ENCODE data around the gene CAMTA1.
"Not testable (repeated sequence)": the region's sequence is repeated elsewhere in the genome, so short reads cannot be mapped to it uniquely, and the experiment has no call there.

Gene CAMTA1

DNA sequence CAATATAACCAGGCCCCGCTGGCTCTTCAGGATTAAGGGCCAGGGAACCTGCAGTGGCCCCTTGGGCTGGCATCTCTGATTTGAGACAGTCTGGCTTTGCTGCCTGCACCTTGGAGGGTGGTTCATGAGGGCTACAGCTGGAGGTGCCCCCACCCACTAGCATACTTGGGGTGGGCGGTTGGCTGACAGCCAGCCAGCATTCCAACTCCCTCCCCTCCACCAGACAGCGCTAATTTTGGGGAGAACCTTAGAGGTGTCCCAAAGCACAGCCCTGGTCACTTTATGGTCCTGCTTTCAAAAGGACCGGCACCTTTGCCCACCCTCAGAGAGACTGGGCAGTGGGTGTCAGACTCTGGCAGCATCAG, 805.2 kb downstream of the CAMTA1 start:
- no peak for DNase-seq (ENCODE audit: low read depth)

DNA sequence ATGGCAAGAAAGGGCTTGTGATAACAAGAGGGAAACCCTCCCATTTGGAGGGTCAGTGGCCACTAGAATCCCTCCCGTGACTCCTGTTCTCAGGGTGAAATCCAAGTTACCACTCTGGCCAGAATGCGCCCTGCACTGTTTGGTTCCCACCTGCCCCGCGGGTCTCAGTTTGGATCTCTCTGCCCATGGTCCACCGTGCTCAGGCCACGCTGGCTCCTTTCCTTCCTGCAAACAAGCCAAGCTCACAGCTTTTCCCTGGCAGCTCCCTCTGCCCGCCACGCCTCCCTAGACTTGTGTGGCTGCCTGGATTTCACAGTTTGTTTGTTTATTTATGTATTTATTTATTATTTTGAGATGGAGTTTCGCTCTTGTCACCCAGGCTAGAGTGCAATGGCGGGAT, 806.3 kb downstream of the CAMTA1 start:
- no peak for DNase-seq (ENCODE audit: low read depth)

DNA sequence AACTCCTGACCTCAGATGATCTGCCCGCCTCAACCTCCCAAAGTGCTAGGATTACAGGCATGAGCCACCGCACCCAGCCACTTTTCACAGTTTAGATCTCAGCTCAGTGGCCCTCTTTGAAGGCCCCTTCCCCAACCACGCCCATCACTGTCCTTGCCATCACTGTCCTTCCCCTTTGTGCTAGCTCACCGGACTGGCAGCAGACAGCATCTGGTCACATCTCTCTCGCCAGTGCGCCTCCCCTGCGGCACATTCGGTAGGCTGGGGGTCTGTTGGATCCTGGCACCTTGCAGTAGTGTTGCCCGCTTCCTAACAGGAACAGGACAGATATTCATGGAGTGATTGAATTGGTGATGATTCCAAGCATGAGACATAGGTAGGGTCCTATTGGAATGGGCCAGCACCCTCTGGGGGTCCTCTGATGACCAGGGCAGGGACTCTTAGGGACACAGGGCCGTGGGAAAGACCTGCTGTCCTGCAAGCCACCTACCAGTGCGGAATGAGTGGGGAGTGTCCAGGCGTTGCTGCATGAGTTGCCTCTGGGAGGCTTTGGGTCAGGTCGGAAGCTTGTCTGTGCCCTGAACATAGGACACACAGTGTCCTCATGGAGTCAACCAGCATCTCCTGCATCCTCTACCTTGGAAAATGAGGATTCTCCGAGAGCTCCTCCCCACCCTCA, 807.0 kb downstream of the CAMTA1 start:
- no peak for DNase-seq (ENCODE audit: low read depth)

DNA sequence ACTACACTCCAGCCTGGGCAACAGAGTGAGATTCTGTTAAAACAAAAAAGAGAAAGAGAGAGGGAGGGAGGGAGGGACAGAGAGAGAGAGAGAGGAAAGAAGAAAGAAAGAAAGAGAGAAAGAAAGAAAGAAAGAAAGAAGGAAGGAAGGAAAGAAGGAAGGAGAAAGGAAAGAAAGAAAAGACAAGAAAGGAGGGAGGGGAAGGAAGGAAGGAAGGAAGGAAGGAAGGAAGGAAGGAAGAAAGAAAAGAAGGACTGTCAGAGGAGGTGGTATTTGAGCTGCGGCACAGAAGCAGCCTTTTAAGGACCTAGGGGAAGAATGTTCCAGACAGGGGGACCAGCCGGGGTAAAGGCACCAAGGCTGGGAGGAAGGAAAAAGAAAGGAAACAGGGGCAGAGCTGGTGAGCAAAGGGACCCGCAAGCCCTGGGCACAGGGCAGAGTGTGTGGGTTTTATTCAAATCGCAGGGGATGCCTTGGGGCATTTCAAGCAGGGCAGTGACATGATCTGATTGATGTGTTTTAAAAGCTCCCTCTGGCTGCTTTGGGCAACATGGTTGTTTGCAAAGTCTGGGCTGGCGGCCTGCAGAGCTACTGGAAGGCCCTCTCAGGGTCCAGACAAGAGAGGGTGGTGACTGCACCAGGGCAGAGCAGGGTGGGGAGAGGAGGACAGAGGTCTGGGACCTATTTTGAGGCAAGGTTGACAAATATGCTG, 808.9 kb downstream of the CAMTA1 start:
- DNase-seq (ENCODE audit: low read depth): no peak

DNA sequence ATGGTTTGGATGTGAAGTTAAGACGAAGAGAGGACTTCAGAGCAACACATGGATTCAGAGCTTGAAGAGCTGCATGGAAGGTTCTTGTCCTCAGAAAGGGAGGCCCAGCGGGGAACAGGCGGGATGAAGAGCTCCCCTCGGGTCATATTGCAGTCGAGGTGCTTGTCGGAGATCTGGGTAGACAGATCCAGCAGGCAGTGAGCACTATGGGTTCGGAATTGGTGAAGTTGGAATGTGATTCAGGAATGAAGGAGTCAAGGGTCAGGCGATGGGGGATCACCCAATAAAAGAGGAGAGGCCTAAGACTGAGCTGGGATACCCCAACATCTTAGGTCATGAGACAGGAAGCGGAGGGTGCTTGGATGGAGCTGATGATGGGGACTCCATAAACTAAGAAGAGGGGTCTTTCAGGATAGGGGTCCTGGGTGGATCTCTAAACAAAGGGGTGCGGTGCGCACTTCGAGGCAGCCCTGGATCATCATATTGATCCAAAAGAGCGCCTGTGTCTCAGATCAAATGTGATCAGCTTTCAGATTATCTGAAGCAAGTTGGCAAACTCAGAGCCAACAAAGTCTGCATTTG, 809.6 kb downstream of the CAMTA1 start:
- no peak for DNase-seq (ENCODE audit: low read depth)

DNA sequence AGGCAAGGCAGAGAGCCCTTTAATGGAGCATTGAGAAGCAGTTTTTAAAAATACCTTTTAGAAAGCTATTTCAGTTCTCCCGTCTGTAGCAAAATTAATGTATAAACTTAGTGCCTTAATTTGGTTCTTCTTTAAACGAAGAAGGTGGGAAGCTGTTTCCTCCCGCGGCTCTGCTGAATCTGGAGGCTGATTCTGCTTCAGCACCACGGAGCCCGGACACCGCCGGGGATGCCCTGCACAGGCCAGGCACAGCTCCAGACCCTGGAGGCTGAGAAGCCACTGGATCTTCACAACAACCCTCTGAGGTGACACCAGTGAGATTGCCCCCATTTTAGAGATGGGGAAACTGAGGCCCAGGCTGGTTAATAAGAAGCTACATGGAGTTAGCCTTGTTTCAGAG, 810.1 kb downstream of the CAMTA1 start:
- no peak for DNase-seq (ENCODE audit: low read depth)

DNA sequence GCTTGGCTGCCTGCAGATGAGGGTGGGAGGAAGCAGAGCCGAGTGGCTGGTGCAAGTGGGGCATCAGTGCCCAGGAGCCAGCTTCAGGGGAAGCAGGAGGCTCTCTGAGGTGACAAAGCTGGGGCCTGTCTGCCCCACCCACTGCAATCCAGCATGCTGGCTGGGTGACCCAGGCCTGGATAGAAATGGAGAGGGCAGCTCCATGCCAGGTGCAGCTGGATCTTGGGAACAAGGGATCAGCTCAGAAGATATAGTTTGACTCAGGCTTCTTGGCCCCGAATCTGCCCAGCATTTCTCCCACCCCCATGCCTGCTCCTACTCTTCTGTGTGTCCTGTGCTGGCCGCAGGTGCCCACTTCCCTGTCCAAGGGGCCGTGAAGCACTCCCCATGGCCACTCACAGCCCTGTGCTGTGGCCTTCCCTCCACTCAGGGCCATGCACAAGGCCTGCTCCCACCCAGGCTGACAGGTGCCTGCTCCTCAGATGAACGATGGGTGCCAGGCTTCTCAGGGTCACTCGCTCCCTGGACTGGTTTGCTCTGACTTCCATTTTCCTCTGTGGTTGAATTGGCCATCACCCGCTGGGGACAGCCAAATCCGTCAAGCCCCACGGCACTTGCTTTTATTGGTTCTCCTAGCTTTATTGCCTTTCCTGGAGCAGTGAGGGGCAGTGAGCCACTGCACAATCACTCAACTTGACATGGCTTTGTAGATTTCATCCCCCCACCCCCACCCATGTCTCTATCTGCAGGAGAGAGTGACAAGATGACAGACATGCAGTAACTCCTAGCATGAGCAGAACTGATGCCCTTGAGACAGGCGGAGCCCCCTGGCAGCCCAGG, 811.1 kb downstream of the CAMTA1 start:
- no peak for DNase-seq (ENCODE audit: low read depth)

DNA sequence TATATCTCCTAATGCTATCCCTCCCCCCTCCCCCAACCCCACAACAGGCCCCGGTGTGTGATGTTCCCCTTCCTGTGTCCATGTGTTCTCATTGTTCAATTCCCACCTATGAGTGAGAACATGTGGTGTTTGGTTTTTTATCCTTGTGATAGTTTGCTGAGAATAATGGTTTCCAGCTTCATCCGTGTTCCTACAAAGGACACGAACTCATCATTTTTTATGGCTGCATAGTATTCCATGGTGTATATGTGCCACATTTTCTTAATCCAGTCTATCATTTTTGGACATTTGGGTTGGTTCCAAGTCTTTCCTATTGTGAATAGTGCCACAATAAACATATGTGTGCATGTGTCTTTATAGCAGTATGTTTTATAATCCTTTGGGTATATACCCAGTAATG, 812.8 kb downstream of the CAMTA1 start:
- not testable (repeated sequence) for DNase-seq (ENCODE audit: low read depth)

DNA sequence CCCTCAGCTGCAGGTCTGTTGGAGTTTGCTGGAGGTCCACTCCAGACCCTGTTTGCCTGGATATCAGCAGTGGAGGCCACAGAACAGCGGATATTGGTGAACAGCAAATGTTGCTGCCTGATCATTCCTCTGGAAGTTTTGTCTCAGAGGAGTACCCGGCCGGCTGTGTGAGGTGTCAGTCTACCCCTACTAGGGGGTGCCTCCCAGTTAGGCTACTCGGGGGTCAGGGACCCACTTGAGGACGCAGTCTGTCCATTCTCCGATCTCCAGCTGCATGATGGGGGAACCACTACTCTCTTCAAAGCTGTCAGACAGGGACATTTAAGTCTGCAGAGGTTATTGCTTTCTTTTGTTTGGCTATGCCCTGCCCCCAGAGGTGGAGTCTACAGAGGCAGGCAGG, 819.7 kb downstream of the CAMTA1 start:
- not testable (repeated sequence) for DNase-seq (ENCODE audit: low read depth)

DNA sequence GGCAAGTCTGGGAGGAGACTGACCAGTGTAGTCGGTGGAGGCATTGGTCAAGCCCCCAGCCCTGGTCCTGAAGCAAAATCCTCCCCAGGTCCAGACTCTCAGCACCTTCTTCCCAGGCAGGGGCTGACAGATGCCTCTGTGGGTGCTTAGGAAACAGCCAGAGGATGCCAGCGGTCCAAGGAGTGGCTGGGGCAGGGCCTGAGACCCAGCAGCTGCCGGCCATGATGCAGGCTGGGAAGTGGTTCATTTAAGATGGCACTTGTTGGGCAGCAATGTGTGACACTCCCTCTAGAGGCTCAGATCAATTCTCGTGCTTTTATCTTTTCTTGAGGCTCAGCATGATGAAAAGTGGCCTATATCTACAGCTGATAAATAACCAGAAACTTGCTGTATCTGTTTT, 820.8 kb downstream of the CAMTA1 start:
- no peak for DNase-seq (ENCODE audit: low read depth)

DNA sequence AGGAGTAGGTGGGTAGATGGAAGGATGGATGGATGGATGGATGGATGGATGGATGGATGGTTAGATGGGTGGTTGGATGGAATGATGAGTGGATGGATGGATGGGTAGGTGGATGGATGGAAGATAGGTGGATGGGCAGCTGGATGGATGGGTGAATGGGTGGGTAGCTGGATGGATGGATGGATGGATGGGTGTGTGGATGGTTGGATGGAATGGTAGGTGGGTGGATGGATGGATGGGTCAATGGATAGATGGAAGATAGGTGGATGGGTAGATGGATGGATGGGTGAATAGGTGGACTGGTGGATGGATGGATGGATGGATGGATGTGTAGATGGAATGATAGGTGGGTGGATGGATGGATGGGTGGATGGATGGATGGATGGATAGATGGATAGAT, 821.8 kb downstream of the CAMTA1 start:
- no peak for DNase-seq (ENCODE audit: low read depth)

DNA sequence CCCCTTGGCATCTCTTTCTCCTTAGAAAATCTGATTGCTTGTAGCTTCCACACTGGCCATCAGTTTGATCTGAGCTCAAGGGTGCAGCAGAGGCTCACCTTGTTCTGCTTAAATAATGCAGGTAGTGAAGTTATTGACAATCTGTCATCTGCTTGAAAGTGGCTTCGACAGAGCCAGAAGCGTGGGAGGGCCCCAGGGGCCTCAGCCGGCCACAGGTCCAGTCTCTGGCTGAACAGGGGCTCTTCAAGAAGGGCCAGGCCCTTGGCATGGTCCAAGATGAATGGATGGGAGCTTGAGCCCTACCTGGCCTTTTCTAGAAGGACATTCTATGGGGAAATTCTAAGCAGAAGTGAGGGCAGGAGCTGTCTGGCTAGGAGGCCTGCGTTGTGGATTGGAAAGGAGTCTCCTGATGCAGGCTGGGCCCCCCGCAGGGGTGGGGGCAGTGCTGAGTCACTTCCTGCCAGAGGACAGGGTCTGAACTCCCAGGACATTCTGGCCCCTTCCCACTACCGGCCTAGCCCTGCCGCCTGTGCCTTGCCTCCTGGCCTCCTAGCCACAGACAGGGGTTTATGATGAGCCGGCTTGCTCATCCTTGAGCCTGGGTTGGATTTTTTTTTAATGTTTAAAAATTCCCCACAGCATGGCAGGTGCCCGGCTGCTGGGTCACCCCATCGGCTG, 823.5 kb downstream of the CAMTA1 start:
- no peak for DNase-seq (ENCODE audit: low read depth)

DNA sequence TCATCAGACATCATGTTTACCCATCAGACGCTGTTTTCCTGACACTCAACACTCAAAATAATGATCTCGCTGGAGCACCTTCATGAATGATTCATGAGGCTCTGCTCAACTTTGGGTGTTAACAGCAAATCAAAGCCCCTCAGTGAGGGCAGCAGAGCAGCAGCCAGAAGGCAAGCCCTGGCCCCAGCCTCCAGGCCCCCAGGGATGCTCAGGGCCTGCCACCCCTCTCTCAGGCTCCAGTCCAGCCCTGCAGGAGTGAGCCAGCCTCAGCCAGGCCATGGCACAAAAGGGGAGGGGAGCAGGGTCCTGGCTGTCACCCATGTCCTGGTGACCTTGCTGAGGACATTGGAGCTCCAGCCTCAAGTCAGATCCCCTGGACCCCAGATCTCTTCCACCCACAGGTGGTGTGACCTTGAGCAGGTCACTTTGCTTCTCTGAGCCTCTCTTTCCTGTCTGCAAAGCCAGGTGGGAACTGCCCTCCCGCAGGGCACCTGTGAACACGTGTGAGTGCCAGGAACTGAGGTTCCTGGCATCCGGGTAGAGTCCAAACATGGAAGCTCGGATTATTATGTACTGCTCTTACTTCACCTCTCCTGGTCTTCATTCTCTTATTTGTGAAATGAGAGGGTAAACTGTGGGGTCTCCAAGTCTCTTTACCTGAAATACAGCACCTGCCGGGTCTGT, 824.2 kb downstream of the CAMTA1 start:
- no peak for DNase-seq (ENCODE audit: low read depth)

DNA sequence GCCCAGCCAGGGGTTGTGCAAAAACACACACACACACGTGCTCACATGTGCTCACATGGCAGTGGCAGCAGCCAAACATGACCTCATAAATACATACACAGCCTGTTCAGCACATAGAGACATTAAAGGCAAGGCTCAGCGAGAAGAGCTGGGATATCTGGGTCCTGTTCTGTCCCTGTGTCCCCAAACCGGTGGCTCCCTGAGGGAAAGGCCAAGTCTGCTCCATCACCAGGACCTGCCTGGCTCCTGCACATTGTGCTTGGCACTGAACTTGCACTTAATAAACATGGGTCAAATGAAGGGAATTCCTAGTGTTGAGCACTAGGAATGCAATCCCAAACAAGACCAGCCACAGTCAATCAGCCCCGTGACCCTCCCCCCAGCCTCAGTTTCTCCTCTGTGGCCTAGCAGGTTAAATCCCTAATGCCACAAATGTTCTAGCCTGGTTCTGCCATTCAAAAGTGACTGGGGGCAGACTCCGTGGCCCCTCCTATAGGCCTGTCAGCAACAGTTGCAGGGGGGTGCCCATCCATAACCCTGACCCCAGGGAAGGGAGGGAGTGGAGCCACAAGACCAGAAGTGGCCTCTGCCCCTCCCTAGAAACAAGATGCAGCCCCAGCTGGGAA, 825.0 kb downstream of the CAMTA1 start:
- no peak for DNase-seq (ENCODE audit: low read depth)

DNA sequence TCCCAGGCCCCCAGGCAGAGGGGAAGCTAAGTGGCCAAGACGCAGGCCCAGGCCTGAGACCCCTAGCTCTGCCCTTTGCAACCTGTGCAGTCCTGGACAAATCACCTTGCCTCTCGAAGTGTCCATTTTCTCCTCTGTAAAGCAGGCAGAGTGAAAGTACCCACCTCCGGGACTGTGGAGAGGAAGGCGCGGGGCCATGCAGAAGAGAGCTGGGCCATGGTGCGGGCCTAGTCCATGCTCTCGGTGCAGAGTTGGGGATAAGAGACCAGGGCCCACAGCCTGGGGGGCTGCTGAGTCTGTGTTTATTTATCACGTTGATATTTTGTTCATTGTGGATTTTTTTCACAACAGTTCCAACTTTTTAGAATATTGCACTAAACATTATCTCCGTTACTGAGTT, 825.7 kb downstream of the CAMTA1 start:
- DNase-seq (ENCODE audit: low read depth): no peak

DNA sequence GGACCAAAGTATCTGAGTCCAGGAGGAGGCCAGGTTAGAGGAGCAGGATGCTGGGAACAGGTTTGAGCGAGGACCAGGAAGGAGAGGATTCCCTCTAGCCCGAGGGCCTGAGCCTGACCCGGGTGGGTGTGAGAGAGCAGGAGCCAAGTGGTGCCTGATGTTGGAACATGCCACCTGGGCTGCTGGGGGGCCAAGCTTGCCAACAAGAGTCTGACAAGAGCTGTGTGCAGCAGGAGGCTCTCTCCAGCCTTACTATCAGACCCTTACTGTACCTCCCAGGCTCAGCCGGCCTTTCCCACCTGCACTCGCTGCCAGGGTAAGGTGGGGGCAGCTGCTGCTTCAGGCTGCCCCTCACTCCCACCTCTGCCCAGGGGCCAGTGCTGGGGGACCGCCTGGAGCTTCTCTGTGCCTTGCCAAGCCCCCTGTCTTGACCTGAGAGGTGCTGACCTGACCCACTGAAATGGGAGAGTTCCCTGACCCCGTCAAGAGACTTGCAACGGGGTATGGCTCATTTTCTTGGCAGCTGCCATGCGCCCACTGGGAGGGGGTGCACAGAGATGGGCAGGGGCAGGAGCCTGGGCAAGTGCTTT, 826.3 kb downstream of the CAMTA1 start:
- no peak for DNase-seq (ENCODE audit: low read depth)

DNA sequence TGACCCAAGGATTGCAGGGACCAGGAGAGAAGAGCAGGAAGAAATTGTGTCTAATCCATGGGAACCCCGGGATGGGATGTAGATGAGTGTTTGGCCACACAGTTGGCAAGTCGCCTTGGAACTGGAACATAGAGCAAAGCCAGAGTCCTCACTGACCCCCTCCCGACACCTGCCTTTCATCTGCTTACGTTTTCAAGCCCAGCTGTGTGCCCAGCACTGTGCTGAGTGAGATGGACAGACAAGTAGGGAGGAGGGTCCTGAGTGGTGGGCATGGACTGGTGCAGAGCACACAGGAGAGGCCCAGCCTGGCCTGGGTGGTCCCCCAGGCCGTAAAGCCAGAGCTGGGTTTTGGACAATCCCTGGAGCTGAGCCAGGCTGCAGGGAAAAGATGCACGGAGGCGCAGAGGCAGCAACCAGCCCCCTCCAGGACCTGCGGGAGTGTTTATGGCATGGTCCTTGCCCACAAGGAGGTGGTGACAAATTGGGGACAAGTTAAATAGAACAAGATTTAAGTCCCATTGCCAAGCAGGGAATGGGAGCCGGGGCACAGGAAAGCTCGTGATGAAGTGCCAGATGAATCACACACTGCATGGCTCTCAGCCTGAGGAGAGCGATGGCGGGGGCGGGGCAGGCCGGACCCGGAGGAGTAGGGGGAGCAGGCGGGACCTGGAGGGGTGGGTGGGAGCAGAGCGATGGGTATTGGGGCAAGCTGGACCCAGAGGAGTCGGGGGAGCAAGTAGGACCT, 828.0 kb downstream of the CAMTA1 start:
- DNase-seq (ENCODE audit: low read depth): no peak

DNA sequence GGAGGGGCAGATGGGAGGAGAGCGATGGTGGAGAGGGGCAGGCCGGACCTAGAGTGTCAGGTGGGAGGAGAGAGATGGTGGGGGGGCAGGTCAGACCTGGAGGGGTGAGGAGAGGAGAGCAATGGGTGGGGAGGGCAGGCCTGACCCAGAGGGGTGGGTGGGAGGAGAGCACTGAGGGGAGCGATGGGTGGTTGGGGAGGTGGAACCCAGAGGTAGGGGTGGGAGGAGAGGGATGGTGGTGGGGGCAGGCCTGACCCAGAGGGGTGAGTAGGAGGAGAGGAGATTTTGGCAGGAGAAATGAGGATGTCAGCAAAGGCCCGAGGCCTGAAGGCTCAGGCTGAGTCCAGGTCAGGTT, 828.6 kb downstream of the CAMTA1 start:
- no peak for DNase-seq (ENCODE audit: low read depth)

DNA sequence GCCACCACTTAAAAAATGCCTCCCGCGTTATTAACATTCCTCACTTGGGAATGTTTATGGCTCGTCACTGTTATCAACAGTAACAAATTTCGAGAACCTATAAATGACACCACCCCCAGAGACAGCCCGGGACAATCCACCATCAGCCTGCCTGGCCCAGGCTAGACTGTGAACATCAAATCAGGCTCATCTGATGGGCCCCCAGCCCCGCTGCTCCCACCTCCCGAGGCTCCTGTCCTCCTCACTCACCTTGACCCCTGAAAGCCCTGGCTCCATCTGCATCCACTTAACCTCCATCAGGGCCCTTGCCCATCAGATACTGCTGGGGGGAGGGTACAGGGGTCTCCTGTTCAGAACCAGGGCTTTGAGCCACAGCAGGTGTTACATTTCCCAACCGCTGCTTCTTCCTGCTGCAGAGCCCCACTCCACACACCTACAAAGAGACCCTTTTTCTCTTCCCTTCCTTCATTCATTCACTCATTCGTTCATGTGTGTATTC, 829.4 kb downstream of the CAMTA1 start:
- no peak for DNase-seq (ENCODE audit: low read depth)

DNA sequence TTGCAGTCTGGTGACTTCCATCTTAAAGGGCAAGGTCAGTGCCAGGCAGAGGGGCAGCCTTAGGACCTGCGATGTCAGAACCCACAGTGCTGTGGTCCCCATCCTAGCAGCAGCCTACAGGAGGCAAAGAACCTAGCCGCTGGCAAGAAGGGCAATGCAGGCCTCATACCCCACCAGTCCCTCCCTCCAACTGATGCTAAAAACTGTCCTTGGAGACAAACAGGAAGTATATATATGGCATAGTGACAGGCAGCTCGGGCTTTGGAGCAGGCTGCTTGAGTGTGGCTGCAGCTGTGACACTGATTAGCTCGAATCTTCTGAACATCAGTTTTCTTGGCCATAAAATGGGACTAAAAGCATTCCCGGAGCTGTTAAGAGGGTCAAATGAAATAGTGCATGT, 829.9 kb downstream of the CAMTA1 start:
- DNase-seq (ENCODE audit: low read depth): no peak
